HG02885 (cell line): ENCODE data around the gene IFI16.

ENCODE experiments used
- ATAC-seq: cut with Tn5 transposase; IDR thresholded peaks from one replicate; pipeline ENCODE4 v1.9.1; 2021; ENCODE audit warnings: mild to moderate bottlenecking; ENCODE audit not compliant: unreplicated experiment, poor library complexity

The IFI16 gene

GRCh38 chr1:159055181-159055641 lies 45.5 kb downstream of the IFI16 start:
- ATAC-seq, result no peak

GRCh38 chr1:159056069-159056698 lies 46.5 kb downstream of the IFI16 start:
- ATAC-seq, result no peak

- ATAC-seq, result no peak
Observed at GRCh38 chr1:159058751-159059150, 49.0 kb downstream of the IFI16 start.

- ATAC-seq, result no peak
Observed at GRCh38 chr1:159065106-159065505, 55.4 kb downstream of the IFI16 start.

- no peak for ATAC-seq
Observed at GRCh38 chr1:159066108-159066507, 56.4 kb downstream of the IFI16 start.

GRCh38 chr1:159067699-159068621 lies 58.3 kb downstream of the IFI16 start:
- ATAC-seq, result peak; percentile 83

GRCh38 chr1:159068886-159069285 lies 59.2 kb downstream of the IFI16 start:
- no peak for ATAC-seq

- no peak for ATAC-seq
Observed at GRCh38 chr1:159071970-159072582, 62.4 kb downstream of the IFI16 start.

GRCh38 chr1:159076438-159077119 lies 66.9 kb downstream of the IFI16 start, which contains the start of gene AIM2:
TSS of gene AIM2 (minus strand) at chr1:159076766. CDS start at chr1:159073499, 3,267 bp downstream.
- ATAC-seq, result peak; percentile 80

- ATAC-seq, result peak; percentile 70
Observed at GRCh38 chr1:159077120-159077961, 67.6 kb downstream of the IFI16 start.

GRCh38 chr1:159079525-159079924 lies 69.8 kb downstream of the IFI16 start:
- ATAC-seq, result no peak

- ATAC-seq, result no peak
Observed at GRCh38 chr1:159081626-159082025, 71.9 kb downstream of the IFI16 start.

- ATAC-seq, result no peak
Observed at GRCh38 chr1:159083013-159083412, 73.3 kb downstream of the IFI16 start.

- no peak for ATAC-seq
Observed at GRCh38 chr1:159084152-159084551, 74.4 kb downstream of the IFI16 start.

- ATAC-seq, result no peak
Observed at GRCh38 chr1:159084867-159085266, 75.2 kb downstream of the IFI16 start.

GRCh38 chr1:159088050-159088449 lies 78.3 kb downstream of the IFI16 start:
- ATAC-seq, result no peak

GRCh38 chr1:159088546-159089183 lies 79.0 kb downstream of the IFI16 start:
- no peak for ATAC-seq

- ATAC-seq, result peak; percentile 64
Observed at GRCh38 chr1:159089184-159089791, 79.6 kb downstream of the IFI16 start.
